IgD-negative memory B cell (primary cell): ENCODE data around the gene C1QTNF6. TPM values are rescaled to one million over a fixed set of nuclear protein-coding genes. Genes with fewer than 3 reads are reported as not detected.
"Not testable (repeated sequence)": the region's sequence is repeated elsewhere in the genome, so short reads cannot be mapped to it uniquely, and the experiment has no call there.

ENCODE experiments used
- H3K27ac Mint-ChIP-seq, 3 donors: one replicate each; pipeline ENCODE4 v1.8.0; 2020 to 2022; ENCODE audit warnings: mild to moderate bottlenecking in 3 of 3, mixed read lengths in 3 of 3, moderate library complexity in 1 of 3
- H3K27me3 Mint-ChIP-seq: one replicate; pipeline ENCODE4 v1.8.0; 2021; ENCODE audit warnings: mixed read lengths
- H3K36me3 Mint-ChIP-seq: one replicate; pipeline ENCODE4 v1.8.0; 2020; ENCODE audit warnings: mild to moderate bottlenecking, mixed read lengths
- H3K4me1 Mint-ChIP-seq, 3 donors: one replicate each; pipeline ENCODE4 v1.8.0; 2020 to 2022; ENCODE audit warnings: mixed read lengths in 3 of 3, mild to moderate bottlenecking in 1 of 3
- H3K4me3 Mint-ChIP-seq, 4 donors: one replicate each; pipeline ENCODE4 v1.8.0; 2020 to 2022; ENCODE audit warnings: mild to moderate bottlenecking in 4 of 4, mixed read lengths in 4 of 4, moderate library complexity in 3 of 4
- H3K9me3 Mint-ChIP-seq, 3 donors: one replicate each; pipeline ENCODE4 v1.8.0; 2020 to 2021; ENCODE audit warnings: mixed read lengths in 3 of 3, mild to moderate bottlenecking in 1 of 3
- polyA plus RNA-seq: library from polyadenylated mRNA; unstranded; fragments of 300-500 nt; fragmentation: Illumina TruSeq; gene quantifications from one replicate; pipeline ENCODE4 v1.2.3, GENCODE V29; 2021

C1QTNF6 gene
- polyA plus RNA-seq, 1 donor from 2014 or later = 1.0 TPM

- Mint-ChIP-seq H3K4me3 (no peak overlapping the region), H3K4me1 (peaks cover 5 to 7% (median 7%) of the 10 kb centered on the region in 3 donors), H3K36me3 (no peaks in the 10 kb centered on the region), H3K27me3 (no peaks in the 10 kb centered on the region), H3K9me3 (no peaks in the 10 kb centered on the region), H3K27ac (no peak overlapping the region)
Measured at GRCh38 chr22:37205046-37205445, 17.0 kb upstream of the C1QTNF6 start.

- H3K27me3 Mint-ChIP-seq = no peaks in the 10 kb centered on the region
- no peak overlapping the region for H3K27ac Mint-ChIP-seq
- peaks cover 5 to 10% (median 7%) of the 10 kb centered on the region in 3 donors for H3K4me1 Mint-ChIP-seq
- no peaks in the 10 kb centered on the region for H3K36me3 Mint-ChIP-seq
- H3K4me3 Mint-ChIP-seq = peak overlapping the region in 1 of 4 donors; percentile 63
- no peaks in the 10 kb centered on the region for H3K9me3 Mint-ChIP-seq
Measured at GRCh38 chr22:37204045-37204655, 16.1 kb upstream of the C1QTNF6 start.

DNA sequence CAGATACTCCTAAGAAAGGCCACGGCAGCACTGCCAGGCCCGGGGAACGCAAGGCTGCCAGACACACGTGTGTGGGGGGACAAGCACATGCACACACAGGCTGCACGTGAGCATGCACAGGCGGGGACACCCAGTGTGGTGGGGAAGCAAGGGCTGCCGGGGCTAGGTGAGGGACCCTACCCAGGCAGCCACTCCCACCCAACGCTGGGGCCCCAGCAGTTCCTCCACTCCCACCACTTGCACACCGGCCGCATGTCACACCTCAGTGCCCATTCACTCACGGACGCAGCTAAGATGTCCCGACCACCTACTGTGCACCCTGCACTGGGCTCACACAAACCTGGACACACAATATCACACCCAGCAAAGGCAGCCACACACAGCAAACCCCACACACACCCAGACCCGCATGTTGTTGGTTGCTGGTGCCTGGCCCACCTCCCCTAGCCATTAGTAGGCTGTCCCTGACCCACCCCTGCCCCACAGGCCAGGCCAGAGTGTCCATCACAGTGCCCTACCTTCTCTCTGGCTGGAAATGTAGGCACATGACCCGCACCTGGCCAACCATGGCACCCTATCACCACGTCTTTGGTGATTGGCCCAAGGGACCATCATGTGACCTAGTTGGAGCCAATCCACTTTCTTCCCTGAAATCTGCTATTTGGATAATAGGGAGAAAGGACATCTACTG is 15.5 kb upstream of the C1QTNF6 start:
- Mint-ChIP-seq H3K27ac (no peak overlapping the region), H3K36me3 (no peaks in the 10 kb centered on the region), H3K27me3 (no peaks in the 10 kb centered on the region), H3K4me3 (no peak overlapping the region), H3K9me3 (no peaks in the 10 kb centered on the region), H3K4me1 (peaks cover 5 to 10% (median 7%) of the 10 kb centered on the region in 3 donors)

DNA sequence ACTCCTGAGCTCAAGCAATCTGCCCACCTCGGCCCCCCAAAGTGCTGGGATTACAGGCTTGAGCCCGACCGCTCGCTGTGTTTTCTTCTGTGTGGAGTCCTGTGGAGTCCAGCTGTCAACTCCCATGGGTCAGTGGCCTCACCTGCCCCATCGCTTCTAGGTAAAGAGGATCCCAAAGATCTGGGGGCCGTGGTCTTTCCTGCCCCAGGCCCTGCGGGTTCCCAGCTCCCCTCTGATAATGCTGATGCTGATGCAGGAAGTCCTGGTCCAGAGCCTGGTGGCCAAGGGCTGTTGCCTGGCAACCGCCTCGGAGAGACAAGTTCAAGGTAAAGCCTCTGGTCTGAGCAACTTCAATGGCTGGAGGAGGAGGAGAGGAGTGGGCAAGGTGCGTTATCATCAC is 14.7 kb upstream of the C1QTNF6 start:
- Mint-ChIP-seq H3K4me1 (peaks cover 7 to 14% (median 9%) of the 10 kb centered on the region in 3 donors), H3K27ac (no peak overlapping the region), H3K36me3 (no peaks in the 10 kb centered on the region), H3K4me3 (no peak overlapping the region), H3K27me3 (no peaks in the 10 kb centered on the region), H3K9me3 (no peaks in the 10 kb centered on the region)

DNA sequence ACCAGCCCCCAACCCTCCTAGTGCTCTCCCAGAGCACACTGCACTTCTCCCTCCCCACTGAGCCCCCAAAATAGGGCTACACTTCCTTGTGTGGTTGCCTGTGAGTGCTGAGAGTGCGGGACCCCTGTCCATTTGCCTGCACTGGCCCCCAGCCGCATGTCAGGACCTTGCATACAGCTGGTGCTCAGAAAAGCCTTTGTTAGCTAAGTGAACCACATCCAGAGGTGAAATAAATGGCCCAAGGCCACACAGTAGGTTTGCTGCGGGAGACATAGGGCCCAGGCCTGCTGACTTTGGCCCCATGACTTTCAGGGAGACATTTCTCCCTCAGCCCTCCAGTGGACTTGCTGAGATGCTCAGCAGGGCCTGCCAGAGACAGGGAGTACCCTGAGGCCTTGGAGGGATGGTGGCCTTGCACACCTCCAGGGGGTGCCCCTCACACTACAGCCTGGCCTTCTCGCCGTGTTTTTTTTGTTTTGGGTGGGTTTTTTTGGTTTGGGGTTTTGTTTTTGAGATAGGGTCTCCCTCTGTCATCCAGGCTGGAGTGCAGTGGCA is 14.0 kb upstream of the C1QTNF6 start:
- Mint-ChIP-seq H3K9me3 (no peaks in the 10 kb centered on the region), H3K4me3 (peak overlapping the region in 1 of 4 donors; percentile 35), H3K4me1 (peaks cover 7 to 14% (median 9%) of the 10 kb centered on the region in 3 donors), H3K27ac (peak overlapping the region in 1 of 3 donors; percentile 39), H3K27me3 (no peaks in the 10 kb centered on the region), H3K36me3 (no peaks in the 10 kb centered on the region)

- H3K9me3 Mint-ChIP-seq, H3K27me3 Mint-ChIP-seq, H3K36me3 Mint-ChIP-seq: not testable (repeated sequence)
- peak overlapping the region in 1 of 3 donors; percentile 39 for H3K27ac Mint-ChIP-seq
- H3K4me1 Mint-ChIP-seq = peaks cover 7 to 14% (median 9%) of the 10 kb centered on the region in 3 donors
- H3K4me3 Mint-ChIP-seq = peak overlapping the region in 2 of 4 donors; percentile 35 to 71
Measured at GRCh38 chr22:37201443-37201820, 13.4 kb upstream of the C1QTNF6 start.

- Mint-ChIP-seq H3K9me3 (no peaks in the 10 kb centered on the region), H3K27ac (peak overlapping the region; percentile 86 to 94 (median 87)), H3K27me3 (no peaks in the 10 kb centered on the region), H3K4me3 (peak overlapping the region; percentile 85 to 94 (median 91)), H3K4me1 (peaks cover 7 to 14% (median 9%) of the 10 kb centered on the region in 3 donors), H3K36me3 (no peaks in the 10 kb centered on the region)
Measured at GRCh38 chr22:37199760-37200108, 11.7 kb upstream of the C1QTNF6 start.

DNA sequence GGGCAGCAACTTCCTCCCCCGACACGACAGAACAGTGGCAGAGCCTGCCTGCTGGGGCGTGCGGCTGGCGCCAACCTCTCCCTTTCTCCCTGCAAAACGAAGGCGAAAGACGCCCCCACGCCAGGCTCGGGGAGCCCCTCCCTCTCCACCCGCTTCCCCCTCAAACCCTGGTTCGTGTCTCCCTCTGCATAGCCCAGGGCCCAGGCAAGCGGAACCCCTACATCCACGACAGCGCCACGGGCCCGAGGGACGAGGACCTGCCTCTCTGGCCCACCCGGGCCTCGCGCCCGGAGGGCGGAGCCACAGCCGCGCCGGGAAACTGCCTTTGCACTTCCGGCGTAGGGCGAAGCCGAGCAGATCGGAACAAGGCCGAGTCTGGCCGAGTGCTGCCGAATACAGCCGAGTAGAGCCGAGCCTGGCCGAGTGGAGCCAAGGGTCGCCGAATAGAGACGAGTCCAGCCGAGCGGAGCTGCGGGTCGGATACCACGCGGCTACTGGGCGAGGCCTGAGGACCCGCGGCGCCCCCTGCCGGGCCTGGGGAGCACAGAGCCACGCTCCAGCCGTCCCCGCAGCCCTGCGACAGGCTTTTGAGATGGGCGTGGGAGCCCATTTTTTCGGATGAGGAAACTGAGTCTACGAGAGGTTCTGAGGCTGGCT is 11.2 kb upstream of the C1QTNF6 start:
- Mint-ChIP-seq H3K4me3 (peak overlapping the region; percentile 85 to 94 (median 91)), H3K36me3 (no peaks in the 10 kb centered on the region), H3K4me1 (peaks cover 7 to 14% (median 9%) of the 10 kb centered on the region in 3 donors), H3K27me3 (no peaks in the 10 kb centered on the region), H3K9me3 (no peaks in the 10 kb centered on the region), H3K27ac (peak overlapping the region; percentile 86 to 94 (median 87))

- H3K27me3 Mint-ChIP-seq = no peaks in the 10 kb centered on the region
- H3K4me1 Mint-ChIP-seq = peaks cover 11 to 20% (median 17%) of the 10 kb centered on the region in 3 donors
- H3K36me3 Mint-ChIP-seq = no peaks in the 10 kb centered on the region
- H3K4me3 Mint-ChIP-seq = peak overlapping the region; percentile 85 to 94 (median 91)
- H3K9me3 Mint-ChIP-seq = no peaks in the 10 kb centered on the region
- H3K27ac Mint-ChIP-seq = peak overlapping the region; percentile 86 to 94 (median 87)
Measured at GRCh38 chr22:37198258-37199102, 10.4 kb upstream of the C1QTNF6 start.

GRCh38 chr22:37197451-37198257 is 9.6 kb upstream of the C1QTNF6 start:
- Mint-ChIP-seq H3K27me3 (no peaks in the 10 kb centered on the region), H3K4me3 (peak overlapping the region; percentile 41 to 94 (median 87)), H3K9me3 (no peaks in the 10 kb centered on the region), H3K36me3 (no peaks in the 10 kb centered on the region), H3K27ac (peak overlapping the region; percentile 86 to 94 (median 87)), H3K4me1 (peaks cover 11 to 20% (median 18%) of the 10 kb centered on the region in 3 donors)

DNA sequence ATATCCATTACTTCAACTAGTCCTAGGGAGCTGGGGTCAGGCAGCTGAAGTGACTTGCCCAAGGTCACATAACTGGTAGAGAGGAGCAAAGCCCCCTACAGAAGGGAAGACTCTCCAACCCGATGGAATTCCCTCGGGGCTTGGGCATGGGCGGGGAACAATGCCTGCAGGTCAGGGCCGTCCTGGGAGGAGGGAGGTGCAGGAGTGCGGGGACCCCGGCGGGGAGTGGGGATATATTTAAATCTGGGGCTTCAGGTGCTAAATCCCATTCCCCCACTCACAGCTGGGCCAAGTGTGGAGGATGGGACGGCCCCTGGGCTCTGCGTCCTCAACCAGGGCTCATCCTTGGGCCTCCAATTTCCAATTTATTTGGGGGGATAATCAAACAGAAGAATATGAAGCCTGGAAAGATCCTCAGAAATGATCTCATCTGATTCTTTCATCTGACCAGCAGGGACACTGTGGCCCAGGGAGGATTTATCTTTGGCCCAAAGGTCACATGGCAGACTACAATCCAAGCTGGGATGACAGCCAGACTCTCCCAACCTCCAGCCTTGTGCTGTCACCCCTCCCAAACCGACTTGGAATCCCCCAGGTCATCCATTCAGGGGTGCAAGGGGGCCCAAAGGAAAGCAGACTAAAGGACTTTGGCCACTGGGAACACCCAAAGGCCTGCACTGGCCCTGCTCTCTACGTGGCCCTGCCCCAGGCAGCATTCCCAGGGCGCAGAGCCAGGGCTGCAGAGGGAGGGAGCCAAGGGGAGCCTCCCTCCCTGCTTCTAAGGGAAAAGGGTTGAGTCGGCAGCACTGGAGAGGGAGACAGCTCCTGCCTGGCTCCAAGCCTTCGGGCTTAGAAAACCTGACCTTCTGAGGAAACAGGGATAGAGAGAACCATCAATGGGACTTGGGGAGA is 8.7 kb upstream of the C1QTNF6 start:
- Mint-ChIP-seq H3K9me3 (no peaks in the 10 kb centered on the region), H3K4me3 (peak overlapping the region; percentile 6 to 89 (median 54)), H3K4me1 (peaks cover 11 to 20% (median 18%) of the 10 kb centered on the region in 3 donors), H3K27me3 (no peaks in the 10 kb centered on the region), H3K36me3 (peaks cover 2% of the 10 kb centered on the region), H3K27ac (peak overlapping the region in 2 of 3 donors; percentile 39 to 64)

- Mint-ChIP-seq H3K36me3 (peaks cover 2% of the 10 kb centered on the region), H3K4me3 (peak overlapping the region in 1 of 4 donors; percentile 89), H3K4me1 (peaks cover 10 to 19% (median 17%) of the 10 kb centered on the region in 3 donors), H3K27ac (peak overlapping the region in 1 of 3 donors; percentile 27), H3K9me3 (no peaks in the 10 kb centered on the region), H3K27me3 (no peaks in the 10 kb centered on the region)
Measured at GRCh38 chr22:37195921-37196320, 7.9 kb upstream of the C1QTNF6 start.

GRCh38 chr22:37194750-37195149 is 6.7 kb upstream of the C1QTNF6 start:
- peaks cover 4 to 13% (median 11%) of the 10 kb centered on the region in 3 donors for H3K4me1 Mint-ChIP-seq
- H3K9me3 Mint-ChIP-seq = no peaks in the 10 kb centered on the region
- peak overlapping the region in 1 of 3 donors; percentile 63 for H3K27ac Mint-ChIP-seq
- H3K27me3 Mint-ChIP-seq = no peaks in the 10 kb centered on the region
- peaks cover 2% of the 10 kb centered on the region for H3K36me3 Mint-ChIP-seq
- no peak overlapping the region for H3K4me3 Mint-ChIP-seq
